Measurements from ENCODE around the gene CDH22. TPM values are rescaled to one million over a fixed set of nuclear protein-coding genes. Genes with fewer than 3 reads are reported as not detected.

The CDH22 gene
- total RNA-seq (2022) (not detected in 2 replicates), Bru-seq, nascent RNA (not detected), BruChase-seq, experiment 1, labeled RNA remaining after a 6-hour chase (percentile 3 among the genes with signal in this experiment), BruChase-seq, experiment 2, labeled RNA remaining after a 2-hour chase (not detected)
- long read RNA-seq, result 0 reads

GRCh38 chr20:46308258-46309157 is at the start of gene CDH22:
TSS of gene CDH22 (minus strand) at chr20:46308498. CDS start at chr20:46251294, 57,204 bp downstream.
- Mint-ChIP-seq H3K36me3 (ENCODE audit: insufficient read depth, unreplicated experiment) (no peaks in the 10 kb centered on the region), H3K27me3 (ENCODE audit: insufficient read depth, unreplicated experiment) (peaks cover 72% of the 10 kb centered on the region), H3K9me3 (ENCODE audit: unreplicated experiment) (no peaks in the 10 kb centered on the region), H3K27ac (ENCODE audit: low read depth, unreplicated experiment) (no peak within 1 kb of the TSS), H3K4me3 (ENCODE audit: unreplicated experiment) (no peak within 1 kb of the TSS), H3K4me1 (ENCODE audit: insufficient read depth, unreplicated experiment) (peaks cover 13% of the 10 kb centered on the region)
- no peak for DNase-seq (ENCODE audit: unreplicated experiment)
- POLR2A ChIA-PET, result no interaction called here
- CTCF ChIA-PET, result interaction anchor here (0.8 to 1.0 kb wide), 2 partner anchors 22 to 68 kb away, joined by 3 read pairs; no protein-coding TSS in a partner anchor
- no TSS peak for BruUV-seq (replicated peaks)
- TF ChIP-seq CTCF (IDR thresholded peaks at IDR 0.05; ENCODE audit: unreplicated experiment), result peak; percentile 13
- intact Hi-C loops (cut with micrococcal nuclease), result no loop called here

- TF ChIP-seq CTCF (IDR thresholded peaks at IDR 0.05; ENCODE audit: unreplicated experiment), result no peak
- DNase-seq (ENCODE audit: unreplicated experiment), result no peak
- Mint-ChIP-seq H3K4me3 (ENCODE audit: unreplicated experiment) (no peak overlapping the region), H3K36me3 (ENCODE audit: insufficient read depth, unreplicated experiment) (peaks cover 25% of the 10 kb centered on the region), H3K9me3 (ENCODE audit: unreplicated experiment) (no peaks in the 10 kb centered on the region), H3K27ac (ENCODE audit: low read depth, unreplicated experiment) (no peak overlapping the region), H3K27me3 (ENCODE audit: insufficient read depth, unreplicated experiment) (no peaks in the 10 kb centered on the region), H3K4me1 (ENCODE audit: insufficient read depth, unreplicated experiment) (peaks cover 21% of the 10 kb centered on the region)
- intact Hi-C loops (cut with micrococcal nuclease), result no loop called here
- no TSS peak for BruUV-seq (replicated peaks)
- ChIA-PET POLR2A (interaction anchor here (1.7 kb wide), 1 partner anchor 24 kb away, joined by 5 read pairs; no protein-coding TSS in a partner anchor), CTCF (interaction anchor here (0.5 to 6.9 kb wide), 8 partner anchors 8 to 805 kb away, joined by 3 to 43 read pairs (median 3); no protein-coding TSS in a partner anchor)
Observed at GRCh38 chr20:46357030-46357514, 48.8 kb upstream of the CDH22 start.

GRCh38 chr20:46356195-46357029 is 48.1 kb upstream of the CDH22 start:
- no TSS peak for BruUV-seq (replicated peaks)
- no peaks in the 10 kb centered on the region for H3K27me3 Mint-ChIP-seq (ENCODE audit: insufficient read depth, unreplicated experiment)
- H3K4me3 Mint-ChIP-seq (ENCODE audit: unreplicated experiment), result no peak overlapping the region
- TF ChIP-seq CTCF (IDR thresholded peaks at IDR 0.05; ENCODE audit: unreplicated experiment), result no peak
- no peaks in the 10 kb centered on the region for H3K9me3 Mint-ChIP-seq (ENCODE audit: unreplicated experiment)
- ChIA-PET CTCF (interaction anchor here (0.5 to 3.8 kb wide), 6 partner anchors 10 to 272 kb away, joined by 3 to 17 read pairs (median 4); no protein-coding TSS in a partner anchor), POLR2A (interaction anchor here (0.6 to 2.0 kb wide), 2 partner anchors 8 to 610 kb away, joined by 3 to 18 read pairs; no protein-coding TSS in a partner anchor)
- DNase-seq (ENCODE audit: unreplicated experiment), result no peak
- intact Hi-C loops (cut with micrococcal nuclease), result no loop called here
- H3K27ac Mint-ChIP-seq (ENCODE audit: low read depth, unreplicated experiment), result no peak overlapping the region
- peaks cover 16% of the 10 kb centered on the region for H3K4me1 Mint-ChIP-seq (ENCODE audit: insufficient read depth, unreplicated experiment)
- H3K36me3 Mint-ChIP-seq (ENCODE audit: insufficient read depth, unreplicated experiment), result peaks cover 23% of the 10 kb centered on the region
